PC-3 (cell line): ENCODE data around the gene TMEM54.

Experiments used
- CTCF ChIP-seq: fragments of 300-600 bp; sonication (generic); conservative IDR thresholded peaks from 2 replicates; pipeline ENCODE4 v1.5.1; 2017; ENCODE audit warnings: antibody characterized with exemption, low read depth, mild to moderate bottlenecking, low read length
- EZH2 ChIP-seq: fragments of 300-600 bp; sonication (generic); IDR thresholded peaks from one replicate; pipeline ENCODE4 v1.6.1; 2017; ENCODE audit warnings: antibody characterized with exemption, mild to moderate bottlenecking, low read length; ENCODE audit not compliant: unreplicated experiment
- EZH2phosphoT487 ChIP-seq: fragments of 300-600 bp; sonication (generic); IDR thresholded peaks from 2 replicates; pipeline ENCODE4 v1.6.1; 2018; ENCODE audit warnings: mild to moderate bottlenecking, antibody characterized with exemption, low read length, borderline replicate concordance

GRCh38 chr1:32898056-32898455 is 3.1 kb downstream of the TMEM54 start:
- no peak for TF ChIP-seq CTCF
- no peak for TF ChIP-seq EZH2
- no peak for TF ChIP-seq EZH2phosphoT487
